HCT116 (cell line): ENCODE measurements around the gene UPF1.

Source experiments
- CTCF ChIP-seq, 3 experiments: fragments of 200-600 bp in 1 of 3; sonication (generic) in 1 of 3; IDR thresholded peaks in 2 of 3; conservative IDR thresholded peaks in 1 of 3; 2 replicates each; pipeline ENCODE4 v1.5.1; 2012 to 2017; ENCODE audit warnings: low read depth in 2 of 3, low read length in 2 of 3, antibody characterized with exemption in 1 of 3, borderline replicate concordance in 1 of 3, control low read depth in 1 of 3, mild to moderate bottlenecking in 1 of 3, mixed read lengths in 1 of 3, mixed run types in 1 of 3, moderate library complexity in 1 of 3; ENCODE audit not compliant: insufficient read depth in 1 of 3
- YY1 ChIP-seq: IDR thresholded peaks from 2 replicates; pipeline ENCODE4 v1.6.1; 2011; ENCODE audit warnings: low read length, low read depth, moderate library complexity, mild to moderate bottlenecking; ENCODE audit not compliant: insufficient replicate concordance; ENCODE audit errors: extremely low read depth

- TF ChIP-seq CTCF (IDR thresholded peaks at IDR 0.05 in 2 of 3, conservative IDR thresholded peaks at IDR 0.05 in 1 of 3; ENCODE audit: borderline replicate concordance in 1 of 3, insufficient read depth in 1 of 3, low read depth in 2 of 3, low read length in 2 of 3) (no peak), YY1 (no peak)
These were observed 38.2 kb downstream of the UPF1 start for GRCh38 chr19:18869781-18870530.
